Measurements from ENCODE around the gene RNF227. TPM values are rescaled to one million over a fixed set of nuclear protein-coding genes. Genes with fewer than 3 reads are reported as not detected.

The RNF227 gene
- total RNA-seq, 1 donor from 2014 or later = 3.0 TPM

DNA sequence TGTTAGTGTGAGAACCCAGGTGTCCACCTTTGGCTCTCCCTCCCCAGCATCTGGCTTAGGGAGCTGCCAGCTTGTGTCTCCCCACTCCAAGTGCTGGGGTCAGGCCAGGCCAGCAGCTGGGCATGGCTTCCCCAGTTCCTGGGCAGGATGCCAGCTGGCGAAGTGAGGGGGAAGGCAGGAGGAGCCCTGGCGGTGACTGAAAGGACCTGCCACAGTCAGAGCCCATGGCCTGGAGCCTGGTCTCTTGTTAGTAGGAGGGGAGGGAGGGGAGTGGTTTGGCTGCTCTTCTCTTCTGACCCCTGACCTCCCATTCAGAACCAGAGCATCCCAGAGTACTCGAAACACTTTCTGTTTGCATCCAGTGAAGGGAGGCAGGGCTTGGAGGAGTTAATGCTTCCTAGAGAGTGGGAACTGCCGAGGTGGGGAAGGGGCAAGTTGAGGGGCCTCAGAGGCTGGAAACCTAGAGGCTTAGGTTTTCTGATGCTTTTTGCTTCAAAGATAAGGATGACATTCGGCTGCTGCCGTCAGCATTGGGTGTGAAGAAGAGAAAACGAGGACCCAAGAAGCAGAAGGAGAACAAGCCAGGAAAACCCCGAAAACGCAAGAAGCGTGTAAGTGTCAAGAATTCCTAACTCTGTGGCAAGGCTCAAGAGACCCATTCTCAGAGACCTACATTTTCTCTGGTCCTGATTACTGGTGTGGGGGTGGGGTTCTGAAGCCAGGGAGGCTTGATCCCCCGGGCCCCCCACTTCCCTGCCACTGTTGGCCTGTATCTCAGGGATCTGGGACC lies 26.7 kb downstream of the RNF227 start:
- no peak overlapping the region for H3K27ac Mint-ChIP-seq (ENCODE audit: unreplicated experiment)
- no peak overlapping the region for H3K4me3 Mint-ChIP-seq (ENCODE audit: unreplicated experiment)
- H3K4me1 Mint-ChIP-seq (ENCODE audit: unreplicated experiment) = peaks cover 1% of the 10 kb centered on the region
- H3K9me3 Mint-ChIP-seq (ENCODE audit: unreplicated experiment) = no peaks in the 10 kb centered on the region
- peaks cover 29% of the 10 kb centered on the region for H3K36me3 Mint-ChIP-seq (ENCODE audit: unreplicated experiment)
- TF ChIP-seq, protein P1, sequence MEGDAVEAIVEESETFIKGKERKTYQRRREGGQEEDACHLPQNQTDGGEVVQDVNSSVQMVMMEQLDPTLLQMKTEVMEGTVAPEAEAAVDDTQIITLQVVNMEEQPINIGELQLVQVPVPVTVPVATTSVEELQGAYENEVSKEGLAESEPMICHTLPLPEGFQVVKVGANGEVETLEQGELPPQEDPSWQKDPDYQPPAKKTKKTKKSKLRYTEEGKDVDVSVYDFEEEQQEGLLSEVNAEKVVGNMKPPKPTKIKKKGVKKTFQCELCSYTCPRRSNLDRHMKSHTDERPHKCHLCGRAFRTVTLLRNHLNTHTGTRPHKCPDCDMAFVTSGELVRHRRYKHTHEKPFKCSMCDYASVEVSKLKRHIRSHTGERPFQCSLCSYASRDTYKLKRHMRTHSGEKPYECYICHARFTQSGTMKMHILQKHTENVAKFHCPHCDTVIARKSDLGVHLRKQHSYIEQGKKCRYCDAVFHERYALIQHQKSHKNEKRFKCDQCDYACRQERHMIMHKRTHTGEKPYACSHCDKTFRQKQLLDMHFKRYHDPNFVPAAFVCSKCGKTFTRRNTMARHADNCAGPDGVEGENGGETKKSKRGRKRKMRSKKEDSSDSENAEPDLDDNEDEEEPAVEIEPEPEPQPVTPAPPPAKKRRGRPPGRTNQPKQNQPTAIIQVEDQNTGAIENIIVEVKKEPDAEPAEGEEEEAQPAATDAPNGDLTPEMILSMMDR (IDR thresholded peaks at IDR 0.05) = peak; percentile 59
- DNase-seq (ENCODE audit: extremely low spot score, unreplicated experiment) = peak; percentile 96
- H3K27me3 Mint-ChIP-seq (ENCODE audit: unreplicated experiment) = no peaks in the 10 kb centered on the region

DNA sequence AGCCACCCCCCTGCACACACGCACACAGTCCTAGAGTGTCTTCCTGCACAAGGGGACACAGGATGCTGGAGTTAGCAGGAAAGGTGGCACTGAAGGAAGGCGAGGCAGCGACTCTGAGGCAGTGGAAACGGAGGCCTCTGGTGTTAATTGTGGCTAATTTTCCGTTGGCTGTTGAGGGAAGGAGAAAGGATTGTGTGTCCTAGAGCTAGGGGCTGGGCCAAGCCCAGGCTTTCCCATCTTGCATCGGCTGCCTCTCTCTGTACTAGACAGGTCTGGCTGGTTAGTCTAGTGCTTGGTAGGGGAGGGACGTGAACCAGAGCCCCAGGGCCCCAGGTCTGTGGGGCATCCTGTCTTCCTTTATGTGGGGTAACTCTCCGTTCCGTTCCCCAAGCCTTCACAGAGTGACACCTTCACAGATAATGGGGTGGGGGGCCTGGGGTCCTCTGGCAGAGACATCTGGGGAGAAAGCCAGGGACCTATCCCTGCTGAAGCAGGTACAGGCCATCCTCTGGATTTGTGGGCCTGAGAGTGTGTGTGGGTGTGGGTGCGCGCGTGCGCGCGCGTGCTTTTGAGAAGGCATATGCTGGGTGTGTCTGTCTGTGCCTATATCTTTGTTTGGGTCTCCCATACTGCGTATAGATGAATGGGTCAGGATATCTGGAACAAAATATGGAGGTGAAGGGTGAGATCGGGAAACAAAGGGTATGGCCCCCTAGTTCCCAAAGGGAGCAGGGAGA lies 27.7 kb downstream of the RNF227 start, which contains the start of gene CHD3:
Gene CHD3, plus strand, starts transcription at position 606 of the 737 bp plus-strand sequence. CDS start 212 bp downstream, outside the sequence.
- peaks cover 3% of the 10 kb centered on the region for H3K4me1 Mint-ChIP-seq (ENCODE audit: unreplicated experiment)
- no peak within 1 kb of the TSS for H3K4me3 Mint-ChIP-seq (ENCODE audit: unreplicated experiment)
- no peaks in the 10 kb centered on the region for H3K27me3 Mint-ChIP-seq (ENCODE audit: unreplicated experiment)
- no peaks in the 10 kb centered on the region for H3K9me3 Mint-ChIP-seq (ENCODE audit: unreplicated experiment)
- no peak for DNase-seq (ENCODE audit: extremely low spot score, unreplicated experiment)
- TF ChIP-seq, protein P1 (IDR thresholded peaks at IDR 0.05) = no peak
- peaks cover 25% of the 10 kb centered on the region for H3K36me3 Mint-ChIP-seq (ENCODE audit: unreplicated experiment)
- H3K27ac Mint-ChIP-seq (ENCODE audit: unreplicated experiment) = no peak within 1 kb of the TSS

DNA sequence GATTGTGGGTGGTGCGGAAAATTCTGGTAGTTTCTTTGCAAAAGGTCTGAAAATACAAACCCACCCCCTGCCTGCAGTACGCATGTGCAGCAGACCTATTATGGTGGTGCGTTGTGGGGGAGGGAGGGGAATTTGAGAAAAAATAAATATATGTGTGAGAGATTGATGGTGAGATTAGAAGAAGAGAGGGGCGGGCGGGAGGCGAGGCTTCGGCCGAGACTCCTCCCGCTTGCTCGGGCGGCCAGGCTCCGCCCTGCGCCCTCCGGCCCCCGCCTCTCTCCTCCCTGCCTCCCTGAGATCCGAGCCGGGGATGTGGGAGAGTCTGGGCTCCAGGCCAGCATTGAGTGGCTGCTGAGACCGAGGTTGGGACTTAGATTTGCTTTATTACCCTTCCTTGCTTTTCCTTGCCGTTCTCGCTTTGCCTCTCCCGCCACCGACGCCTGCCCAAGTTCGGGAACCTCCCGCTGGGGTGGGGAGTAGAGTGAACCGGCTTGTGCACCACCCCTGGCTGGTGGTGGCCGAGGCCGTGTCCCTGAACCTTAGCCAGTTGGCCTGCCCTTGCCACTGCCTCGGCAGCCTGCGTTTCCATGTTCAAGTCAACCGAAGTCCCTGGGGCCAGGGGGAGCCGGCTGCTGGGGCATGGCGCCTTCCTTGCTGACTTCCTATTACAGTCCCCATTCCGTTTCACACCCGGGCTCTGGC lies 28.5 kb downstream of the RNF227 start:
- Mint-ChIP-seq H3K27me3 (ENCODE audit: unreplicated experiment) (no peaks in the 10 kb centered on the region), H3K9me3 (ENCODE audit: unreplicated experiment) (no peaks in the 10 kb centered on the region), H3K36me3 (ENCODE audit: unreplicated experiment) (peaks cover 21% of the 10 kb centered on the region), H3K27ac (ENCODE audit: unreplicated experiment) (no peak overlapping the region), H3K4me1 (ENCODE audit: unreplicated experiment) (peaks cover 3% of the 10 kb centered on the region), H3K4me3 (ENCODE audit: unreplicated experiment) (no peak overlapping the region)
- TF ChIP-seq, protein P1 (IDR thresholded peaks at IDR 0.05) = no peak
- DNase-seq (ENCODE audit: extremely low spot score, unreplicated experiment) = peak; percentile 98

DNA sequence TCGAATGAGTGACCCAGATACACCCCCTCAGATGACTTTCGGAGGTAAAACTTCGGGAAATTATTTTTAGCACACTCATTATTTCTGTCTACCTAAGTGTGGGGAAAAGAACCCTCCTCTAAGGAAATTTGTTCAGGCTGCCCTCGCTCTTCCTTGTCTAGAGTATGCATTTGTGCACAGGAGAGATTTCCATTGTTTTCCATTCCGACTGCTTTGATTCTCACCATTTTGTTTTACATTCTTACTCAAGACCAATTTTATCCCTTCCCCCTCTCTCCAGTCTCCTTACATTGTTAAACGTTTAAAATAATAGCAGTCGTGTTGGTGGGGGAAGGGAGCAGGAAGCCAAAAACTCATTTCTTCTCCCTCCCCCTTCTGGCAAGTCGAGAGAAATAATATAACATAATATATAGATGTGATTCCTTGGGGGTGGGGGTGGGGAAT lies 29.0 kb downstream of the RNF227 start:
- peaks cover 20% of the 10 kb centered on the region for H3K36me3 Mint-ChIP-seq (ENCODE audit: unreplicated experiment)
- H3K4me3 Mint-ChIP-seq (ENCODE audit: unreplicated experiment) = no peak overlapping the region
- TF ChIP-seq, protein P1 (IDR thresholded peaks at IDR 0.05) = peak; percentile 31
- no peak overlapping the region for H3K27ac Mint-ChIP-seq (ENCODE audit: unreplicated experiment)
- no peak for DNase-seq (ENCODE audit: extremely low spot score, unreplicated experiment)
- no peaks in the 10 kb centered on the region for H3K27me3 Mint-ChIP-seq (ENCODE audit: unreplicated experiment)
- peaks cover 3% of the 10 kb centered on the region for H3K4me1 Mint-ChIP-seq (ENCODE audit: unreplicated experiment)
- no peaks in the 10 kb centered on the region for H3K9me3 Mint-ChIP-seq (ENCODE audit: unreplicated experiment)

Data from osteocyte (in vitro differentiated cells).